ENCODE results near the gene SH2D2A. TPM values are rescaled to one million over a fixed set of nuclear protein-coding genes. Genes with fewer than 3 reads are reported as not detected.

The SH2D2A gene
- total and polyA plus RNA-seq, 4 donors = 1.1 to 3.0 (median 2.0) TPM

DNA sequence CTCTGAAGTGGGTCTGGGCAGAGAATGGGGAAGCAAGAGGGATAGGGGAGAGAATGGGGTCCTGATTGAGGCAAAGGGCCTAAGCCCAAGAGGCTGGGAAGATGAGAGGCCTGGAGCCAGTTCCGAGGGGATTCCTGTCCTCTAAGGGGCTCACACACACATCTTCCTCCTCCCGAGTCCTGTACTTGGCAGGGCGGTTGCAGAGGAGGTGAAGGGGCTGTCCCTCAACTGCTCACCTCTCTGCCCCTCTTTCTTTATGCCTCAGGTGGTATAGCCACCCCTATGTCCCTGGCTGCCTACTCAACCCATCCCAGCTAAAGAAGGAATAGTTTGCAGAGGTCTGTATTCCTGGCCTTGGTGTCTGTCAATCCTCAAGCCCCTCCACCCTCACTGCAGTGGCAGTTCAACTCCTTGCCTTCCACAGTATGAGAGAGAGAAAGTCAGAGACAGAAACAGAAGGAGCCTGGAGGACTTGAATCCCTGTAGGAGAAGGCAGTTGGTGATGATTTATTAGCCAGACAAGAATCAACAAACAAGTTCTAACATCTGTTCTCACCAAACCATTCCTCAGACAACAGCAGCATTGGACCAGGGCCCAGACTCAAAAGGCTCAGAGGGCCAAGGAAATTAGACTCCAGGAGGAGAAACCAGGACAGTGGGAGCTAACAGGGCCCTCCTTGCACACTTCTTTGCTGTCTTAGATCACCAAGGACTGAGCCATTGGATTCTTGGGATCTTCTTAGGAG is 10.7 kb downstream of the SH2D2A start:
- WGBS, 2 donors = 86 to 92% methylated on average over 3 of the region's 3 CpGs
- no peak overlapping the region for H3K27ac ChIP-seq (ENCODE audit: low read depth in 1 of 2, low read length in 1 of 2)
- TF ChIP-seq, protein P1, sequence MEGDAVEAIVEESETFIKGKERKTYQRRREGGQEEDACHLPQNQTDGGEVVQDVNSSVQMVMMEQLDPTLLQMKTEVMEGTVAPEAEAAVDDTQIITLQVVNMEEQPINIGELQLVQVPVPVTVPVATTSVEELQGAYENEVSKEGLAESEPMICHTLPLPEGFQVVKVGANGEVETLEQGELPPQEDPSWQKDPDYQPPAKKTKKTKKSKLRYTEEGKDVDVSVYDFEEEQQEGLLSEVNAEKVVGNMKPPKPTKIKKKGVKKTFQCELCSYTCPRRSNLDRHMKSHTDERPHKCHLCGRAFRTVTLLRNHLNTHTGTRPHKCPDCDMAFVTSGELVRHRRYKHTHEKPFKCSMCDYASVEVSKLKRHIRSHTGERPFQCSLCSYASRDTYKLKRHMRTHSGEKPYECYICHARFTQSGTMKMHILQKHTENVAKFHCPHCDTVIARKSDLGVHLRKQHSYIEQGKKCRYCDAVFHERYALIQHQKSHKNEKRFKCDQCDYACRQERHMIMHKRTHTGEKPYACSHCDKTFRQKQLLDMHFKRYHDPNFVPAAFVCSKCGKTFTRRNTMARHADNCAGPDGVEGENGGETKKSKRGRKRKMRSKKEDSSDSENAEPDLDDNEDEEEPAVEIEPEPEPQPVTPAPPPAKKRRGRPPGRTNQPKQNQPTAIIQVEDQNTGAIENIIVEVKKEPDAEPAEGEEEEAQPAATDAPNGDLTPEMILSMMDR (IDR thresholded peaks at IDR 0.05; ENCODE audit: control extremely low read depth, extremely low read depth) = no peak
- H3K9me3 ChIP-seq (ENCODE audit: control insufficient read depth in 4 of 4, insufficient read depth in 3 of 4, low read length in 3 of 4) = no peaks in the 10 kb centered on the region
- DNase-seq (peak; percentile 64 to 88 (median 73)), ATAC-seq (ENCODE audit: insufficient read depth, low FRiP score) (no peak)
- peaks cover under 1 to 16% (median 3%) of the 10 kb centered on the region in 4 donors for H3K36me3 ChIP-seq (ENCODE audit: control insufficient read depth in 4 of 4, insufficient read depth in 4 of 4, low read length in 4 of 4)
- no peaks in the 10 kb centered on the region for H3K27me3 ChIP-seq (ENCODE audit: control insufficient read depth in 3 of 3, insufficient read depth in 3 of 3, low read length in 2 of 3)
- H3K4me1 ChIP-seq (ENCODE audit: control insufficient read depth in 5 of 5, insufficient read depth in 5 of 5, low read length in 5 of 5) = peaks cover 3 to 14% (median 6%) of the 10 kb centered on the region in 5 donors
- no peak overlapping the region for H3K4me3 ChIP-seq
- no peak overlapping the region for H3K9ac ChIP-seq (ENCODE audit: insufficient read depth in 1 of 2, low read length in 2 of 2)

DNA sequence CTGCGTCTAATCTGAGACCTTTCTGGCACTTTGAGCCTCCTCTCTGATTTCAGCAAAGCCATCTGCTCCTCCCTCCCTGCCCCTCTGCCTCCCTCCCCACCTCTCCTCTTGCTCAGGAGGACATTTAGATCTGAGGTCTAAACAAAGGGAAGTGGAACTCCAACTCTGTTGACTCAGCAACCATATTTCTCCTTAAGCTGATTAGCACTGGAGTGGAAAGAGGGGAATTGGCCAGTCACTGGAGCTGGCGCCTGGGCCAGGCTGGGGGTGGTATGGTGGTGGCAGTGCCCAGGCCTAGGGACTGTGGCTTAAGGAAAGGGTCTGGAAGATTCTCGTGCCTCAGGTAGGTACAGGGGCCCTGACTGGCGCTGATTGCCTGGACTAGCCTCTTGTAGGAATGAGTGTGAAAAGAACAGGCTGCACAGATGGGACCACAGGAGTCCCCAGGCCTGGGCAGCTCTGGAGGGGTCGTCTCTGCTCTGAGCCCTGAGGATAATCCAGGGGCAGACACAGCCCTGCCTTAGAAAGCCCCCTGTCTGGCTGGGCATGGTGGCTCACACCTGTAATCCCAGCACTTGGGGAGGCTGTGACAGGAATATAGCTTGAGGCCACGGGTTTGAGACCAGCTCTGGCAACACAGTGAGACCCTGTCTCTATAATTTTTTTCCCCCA is 11.9 kb downstream of the SH2D2A start:
- Histone ChIP-seq H3K4me3 (no peak overlapping the region), H3K9me3 (ENCODE audit: control insufficient read depth in 4 of 4, insufficient read depth in 3 of 4, low read length in 3 of 4) (no peaks in the 10 kb centered on the region), H3K36me3 (ENCODE audit: control insufficient read depth in 4 of 4, insufficient read depth in 4 of 4, low read length in 4 of 4) (peaks cover 3 to 24% (median 8%) of the 10 kb centered on the region in 4 donors), H3K9ac (ENCODE audit: insufficient read depth in 1 of 2, low read length in 2 of 2) (no peak overlapping the region), H3K27me3 (ENCODE audit: control insufficient read depth in 3 of 3, insufficient read depth in 3 of 3, low read length in 2 of 3) (no peaks in the 10 kb centered on the region), H3K27ac (ENCODE audit: low read depth in 1 of 2, low read length in 1 of 2) (no peak overlapping the region), H3K4me1 (ENCODE audit: control insufficient read depth in 5 of 5, insufficient read depth in 5 of 5, low read length in 5 of 5) (peaks cover 3 to 14% (median 6%) of the 10 kb centered on the region in 5 donors)
- ATAC-seq (ENCODE audit: insufficient read depth, low FRiP score) (peak; percentile 23), DNase-seq (peak in 2 of 3 donors; percentile 42 to 70)
- TF ChIP-seq, protein P1 (IDR thresholded peaks at IDR 0.05; ENCODE audit: control extremely low read depth, extremely low read depth) = no peak
- 58 to 59% methylated on average over 6 of the region's 6 CpGs for WGBS, 2 donors

DNA sequence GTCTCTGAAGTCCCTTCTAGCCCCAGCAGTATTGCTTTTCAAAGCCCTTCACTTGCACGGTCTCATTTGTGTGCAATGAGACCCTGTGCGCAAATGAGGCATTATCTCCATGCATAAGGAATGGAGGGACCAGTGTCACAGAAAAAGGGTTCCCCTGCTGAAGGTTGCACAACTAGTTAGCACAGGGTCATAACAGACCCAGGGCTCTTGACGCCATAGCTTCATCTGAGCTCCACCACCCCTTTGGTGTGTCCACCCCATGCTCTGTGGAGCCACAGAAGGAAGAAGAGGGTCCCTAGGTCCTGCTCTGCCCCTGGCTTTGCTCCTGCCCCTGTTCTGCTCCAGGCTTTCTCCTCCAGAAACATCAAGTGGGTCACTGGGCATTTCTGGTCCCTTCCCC is 12.6 kb downstream of the SH2D2A start:
- Histone ChIP-seq H3K36me3 (ENCODE audit: control insufficient read depth in 4 of 4, insufficient read depth in 4 of 4, low read length in 4 of 4) (peaks cover 3 to 24% (median 11%) of the 10 kb centered on the region in 4 donors), H3K9ac (ENCODE audit: insufficient read depth in 1 of 2, low read length in 2 of 2) (no peak overlapping the region), H3K4me3 (no peak overlapping the region), H3K27me3 (ENCODE audit: control insufficient read depth in 3 of 3, insufficient read depth in 3 of 3, low read length in 2 of 3) (no peaks in the 10 kb centered on the region), H3K4me1 (ENCODE audit: control insufficient read depth in 5 of 5, insufficient read depth in 5 of 5, low read length in 5 of 5) (peaks cover 3 to 14% (median 6%) of the 10 kb centered on the region in 5 donors), H3K27ac (ENCODE audit: low read depth in 1 of 2, low read length in 1 of 2) (no peak overlapping the region), H3K9me3 (ENCODE audit: control insufficient read depth in 4 of 4, insufficient read depth in 3 of 4, low read length in 3 of 4) (no peaks in the 10 kb centered on the region)
- ATAC-seq (ENCODE audit: insufficient read depth, low FRiP score) = no peak
- WGBS, 2 donors = 71 to 79% methylated on average over 3 of the region's 3 CpGs
- DNase-seq = no peak
- TF ChIP-seq, protein P1 (IDR thresholded peaks at IDR 0.05; ENCODE audit: control extremely low read depth, extremely low read depth) = no peak

All from lung (tissue), 12 donors.